GM19452 (cell line): ENCODE data around the gene PAXX.

Experiments used
- ATAC-seq: cut with Tn5 transposase; IDR thresholded peaks from one replicate; pipeline ENCODE4 v1.9.1; 2021; ENCODE audit not compliant: unreplicated experiment

PAXX gene

DNA sequence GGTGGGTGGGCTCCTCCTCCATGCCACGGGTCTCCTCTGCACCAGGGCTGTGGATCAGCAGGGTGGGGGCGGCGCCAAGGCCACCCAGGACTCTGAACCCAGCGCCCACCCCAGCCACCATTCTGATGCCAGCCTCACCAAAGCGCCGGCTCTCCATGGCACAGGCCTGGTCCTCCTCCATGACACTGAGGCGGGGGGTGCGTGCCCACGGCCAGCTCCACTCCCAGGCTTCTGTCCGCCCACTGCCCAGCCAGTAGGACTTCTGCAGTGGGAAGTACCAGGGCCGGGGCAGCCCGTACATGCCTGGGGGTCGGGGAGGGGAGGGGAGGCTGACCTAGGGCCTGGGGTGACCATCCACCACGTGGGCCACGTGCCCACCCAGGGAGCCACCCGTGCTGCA lies 24.2 kb downstream of the PAXX start:
- no peak for ATAC-seq

DNA sequence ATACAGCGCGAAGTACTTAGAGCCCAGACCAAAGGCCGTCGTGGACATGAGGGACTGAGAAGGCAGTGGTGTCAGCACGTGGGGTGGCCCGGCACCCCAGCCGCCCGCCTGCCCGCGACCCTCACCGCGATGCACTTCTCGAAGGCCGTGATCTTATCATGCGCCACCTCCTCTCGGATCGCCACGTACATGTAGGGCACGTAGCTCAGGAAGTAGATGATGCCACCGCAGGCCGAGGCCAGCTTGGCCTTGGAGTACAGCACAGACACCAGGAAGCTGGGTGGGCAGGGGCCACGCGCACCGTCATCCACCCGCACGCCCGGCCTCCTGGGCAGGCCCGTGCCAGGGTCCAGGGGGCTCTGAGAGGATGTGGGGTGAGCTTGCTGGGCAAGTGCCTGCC lies 24.8 kb downstream of the PAXX start:
- no peak for ATAC-seq

DNA sequence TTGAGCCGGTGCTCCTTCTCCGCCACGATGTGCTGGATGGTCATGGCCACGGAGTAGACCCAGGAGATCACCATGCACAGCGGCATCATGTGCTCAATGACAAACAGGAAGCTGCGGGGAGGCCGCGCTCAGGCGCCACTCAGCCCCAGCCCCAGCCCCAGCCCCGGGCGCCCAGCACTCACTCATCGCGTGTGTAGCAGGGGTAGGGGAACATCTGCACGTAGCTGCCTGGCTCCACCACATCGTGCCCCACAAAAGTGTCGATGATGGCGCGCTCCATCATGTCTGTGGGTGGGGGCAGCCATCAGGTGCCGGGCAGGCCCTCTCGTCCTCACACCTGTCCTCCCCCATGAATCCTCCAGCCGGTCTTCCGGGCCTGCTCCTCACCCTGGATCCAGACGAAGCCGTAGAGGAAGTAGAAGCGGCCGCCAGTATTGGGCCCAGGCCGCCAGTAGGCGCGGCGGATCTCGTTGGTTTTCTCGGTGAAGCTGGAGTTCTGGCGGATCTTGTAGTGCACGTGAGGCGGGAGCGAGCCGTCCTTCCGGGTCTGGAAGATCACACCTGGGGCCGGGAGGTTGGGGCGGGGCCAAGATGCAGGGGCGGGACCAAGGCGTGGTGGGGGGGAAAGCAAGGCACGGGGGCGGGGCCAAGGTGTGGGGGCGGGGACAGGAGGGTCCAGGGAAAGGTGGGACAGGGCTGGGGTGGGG lies 25.7 kb downstream of the PAXX start:
- ATAC-seq = no peak

DNA sequence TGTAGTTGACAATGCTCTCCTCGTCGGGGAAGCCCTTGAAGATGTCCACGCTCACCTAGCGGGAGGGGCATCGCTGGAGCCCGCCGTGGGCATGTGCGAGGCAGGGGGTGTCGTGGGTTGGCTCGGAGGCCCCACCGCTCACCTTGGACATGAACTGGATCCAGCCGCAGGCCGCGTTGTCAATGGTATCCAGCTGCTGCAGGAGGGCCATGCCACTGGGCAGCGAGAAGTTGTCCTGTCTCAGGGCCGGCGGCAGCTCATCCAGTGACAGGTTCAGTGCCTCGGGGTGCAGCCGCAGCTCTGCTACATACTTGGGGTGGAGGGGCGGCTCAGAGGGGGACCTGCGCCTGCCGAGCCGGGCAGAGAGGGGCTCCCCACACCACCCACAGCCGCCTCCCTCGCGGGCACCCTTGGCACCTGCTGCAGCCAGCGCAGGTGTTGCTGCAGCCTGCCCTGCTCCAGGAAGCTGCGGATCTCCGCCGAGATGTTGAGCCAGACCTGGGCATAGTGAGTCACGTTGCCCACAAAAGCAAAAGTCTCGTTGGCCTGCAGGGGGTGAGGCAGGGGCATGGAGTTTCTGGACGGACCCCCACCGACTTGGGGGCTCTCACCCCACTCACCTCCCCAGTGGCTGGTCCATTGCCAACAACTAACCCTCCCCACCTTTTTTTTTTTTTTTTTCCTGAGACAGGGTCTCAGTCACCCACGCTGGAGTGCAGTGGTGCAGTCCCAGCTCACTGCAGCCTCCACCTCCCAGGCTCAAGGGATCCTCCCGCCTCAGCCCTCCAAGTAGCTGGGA lies 26.7 kb downstream of the PAXX start:
- no peak for ATAC-seq

DNA sequence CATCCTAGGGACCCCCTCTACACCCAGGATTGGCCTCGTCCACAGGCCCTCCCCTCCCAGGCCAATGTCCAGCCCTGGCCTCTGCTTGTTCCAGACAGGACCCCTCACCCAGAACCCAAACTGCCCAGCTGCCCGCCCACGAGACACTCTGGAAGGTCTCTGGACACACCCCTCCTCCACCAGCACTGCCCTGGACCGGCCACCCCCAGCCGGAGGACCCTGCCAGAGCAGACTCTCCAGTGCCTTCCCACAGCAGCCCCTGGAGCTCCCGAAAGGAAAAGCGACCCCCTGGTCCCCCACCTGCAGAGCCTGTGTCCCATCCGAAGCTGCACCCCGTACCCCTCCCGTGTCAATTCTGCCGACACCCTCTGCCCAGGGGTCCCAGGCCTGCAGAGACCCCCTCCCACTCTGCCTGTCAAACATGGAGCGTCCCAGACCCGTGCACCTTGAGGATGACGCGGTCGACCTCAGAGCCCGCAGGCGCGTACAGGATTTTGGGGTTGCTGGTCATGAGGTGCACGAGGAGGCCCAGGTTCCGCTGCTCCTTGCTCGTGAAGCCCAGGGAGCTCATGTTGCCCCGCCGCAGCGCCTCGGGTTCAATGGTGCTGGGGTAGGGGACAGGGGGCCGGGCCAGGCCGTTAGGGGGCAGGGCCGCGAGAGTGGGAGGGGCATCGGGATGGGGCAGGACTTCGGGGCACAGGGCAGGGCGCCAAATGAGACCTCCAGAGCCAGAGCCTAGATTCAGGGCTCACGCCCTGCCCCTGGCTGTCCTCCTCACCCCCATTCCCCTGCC lies 27.9 kb downstream of the PAXX start:
- ATAC-seq = no peak

DNA sequence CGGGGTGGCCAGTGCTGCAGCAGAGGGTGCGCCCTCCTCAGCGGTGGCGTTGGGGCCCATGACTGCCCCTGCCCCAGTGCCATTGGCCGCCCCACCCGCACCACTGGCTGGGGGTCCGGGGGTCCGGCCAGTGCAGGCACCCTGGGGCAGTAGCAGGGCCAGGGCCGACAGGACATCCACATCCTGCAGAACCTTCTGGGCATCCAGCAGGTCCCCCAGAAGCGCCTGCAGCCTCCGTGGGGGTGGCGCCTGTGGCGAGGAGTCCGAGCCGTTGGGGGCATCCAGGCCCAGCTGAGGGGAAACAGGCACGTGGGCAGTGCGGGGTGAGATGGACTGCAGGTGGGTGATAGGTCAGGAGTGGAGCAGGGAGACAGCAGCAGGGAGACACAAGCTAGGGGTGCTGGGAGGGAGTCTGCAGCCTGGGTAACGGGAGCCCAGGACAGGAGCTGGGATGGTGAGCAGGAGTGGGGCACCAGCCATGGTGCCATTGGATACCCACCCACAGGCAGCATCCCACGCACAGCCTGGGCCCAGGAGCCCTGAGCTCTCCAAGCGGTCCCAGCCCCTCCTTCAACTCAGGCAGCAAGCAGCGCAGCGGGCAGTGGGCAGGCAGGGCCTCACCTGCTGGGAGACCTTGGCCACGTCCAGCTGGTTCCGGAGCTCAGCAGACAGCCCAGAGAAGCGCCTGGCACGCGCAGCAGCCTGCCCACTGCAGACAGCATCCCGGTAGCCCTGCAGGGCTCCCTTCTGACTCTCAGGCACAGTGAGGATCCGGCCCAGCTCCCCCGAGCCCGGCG lies 28.7 kb downstream of the PAXX start:
- no peak for ATAC-seq

DNA sequence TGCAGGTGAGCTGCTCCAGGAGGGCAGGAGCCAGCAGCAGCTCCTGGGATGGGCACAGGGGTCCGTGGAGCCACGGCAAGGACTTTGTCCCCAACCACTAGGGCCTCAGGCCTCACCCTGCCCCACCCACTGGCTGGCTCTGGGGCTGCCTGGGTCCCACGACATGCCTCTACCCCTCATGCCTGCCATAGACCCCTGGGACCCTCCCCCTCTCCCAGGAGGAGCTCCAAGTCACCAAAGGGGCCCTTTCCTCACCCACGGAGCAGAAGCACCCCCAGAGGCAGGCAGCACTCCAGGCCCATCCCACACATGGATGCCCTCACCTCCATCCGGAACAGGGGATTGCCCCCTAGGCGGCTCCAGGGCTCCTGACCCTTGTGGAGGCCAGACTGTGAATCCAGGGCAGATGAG lies 29.4 kb downstream of the PAXX start:
- ATAC-seq = no peak

DNA sequence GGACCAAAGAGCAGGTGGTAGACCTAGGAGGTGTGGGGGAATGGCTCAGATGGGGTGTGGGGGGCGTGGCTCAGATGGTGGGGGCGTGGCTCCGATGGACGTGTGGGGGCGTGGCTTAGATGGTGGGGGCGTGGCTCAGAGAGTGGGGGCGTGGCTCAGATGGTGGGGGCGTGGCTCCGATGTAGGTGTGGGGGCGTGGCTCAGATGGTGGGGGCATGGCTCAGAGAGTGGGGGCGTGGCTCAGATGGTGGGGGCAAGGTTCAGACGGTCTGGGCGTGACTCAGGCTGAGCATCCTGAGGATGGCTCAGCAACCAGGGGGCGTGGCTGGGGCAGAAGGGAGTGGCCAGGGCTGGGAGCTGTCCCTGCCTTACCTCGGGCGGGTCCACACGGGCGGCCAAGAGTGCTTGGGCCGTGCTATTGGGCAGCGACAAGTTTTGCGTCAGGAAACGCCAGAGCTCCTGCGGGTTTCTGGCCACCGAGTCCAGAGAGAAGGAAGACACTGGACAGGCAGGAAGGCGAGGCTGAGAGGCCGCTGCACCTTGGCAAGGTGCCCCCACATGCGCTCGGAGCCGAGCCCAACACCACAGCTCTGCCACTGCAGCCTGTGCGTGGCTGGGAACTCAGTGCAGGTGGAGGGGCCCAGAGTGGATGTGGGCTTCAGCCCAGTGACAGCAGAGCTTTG lies 29.9 kb downstream of the PAXX start:
- no peak for ATAC-seq

DNA sequence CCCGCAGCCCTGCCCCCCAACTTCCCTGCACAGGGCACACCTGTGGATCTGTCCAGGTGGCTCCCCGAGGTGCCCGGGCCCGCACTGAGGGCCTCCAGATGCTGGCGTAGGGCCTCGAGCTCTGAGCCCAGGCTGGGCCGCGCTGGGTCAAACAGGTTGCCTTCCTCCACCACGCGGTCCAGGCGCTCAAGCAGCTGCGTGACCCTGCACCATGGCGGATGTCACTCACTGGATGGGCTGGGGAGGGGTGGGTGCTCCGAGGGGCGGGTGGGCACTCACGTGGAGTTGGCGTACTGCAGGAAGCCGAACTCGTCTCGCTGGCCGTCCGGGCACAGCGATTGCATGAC lies 30.4 kb downstream of the PAXX start:
- no peak for ATAC-seq

DNA sequence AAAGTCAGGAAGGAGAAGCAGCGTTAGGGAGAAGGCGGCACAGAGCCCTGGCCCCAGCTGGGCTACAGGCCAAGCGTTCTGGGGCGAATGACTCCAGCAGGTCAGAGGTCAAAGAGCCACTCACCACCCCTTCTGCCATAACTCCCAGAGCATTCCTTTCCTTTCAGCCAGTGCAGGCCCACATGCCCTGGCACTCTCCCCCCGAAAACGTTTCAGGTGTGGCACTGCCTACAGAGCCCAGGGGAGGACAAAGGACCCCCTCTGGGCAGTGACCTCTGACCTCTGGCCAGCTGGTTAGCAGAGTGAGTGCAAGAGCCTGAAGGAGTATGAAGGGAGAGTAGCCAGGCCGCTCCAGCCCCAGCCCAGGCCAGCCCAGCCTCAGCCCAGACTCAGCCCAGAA lies 30.9 kb downstream of the PAXX start:
- ATAC-seq = no peak

DNA sequence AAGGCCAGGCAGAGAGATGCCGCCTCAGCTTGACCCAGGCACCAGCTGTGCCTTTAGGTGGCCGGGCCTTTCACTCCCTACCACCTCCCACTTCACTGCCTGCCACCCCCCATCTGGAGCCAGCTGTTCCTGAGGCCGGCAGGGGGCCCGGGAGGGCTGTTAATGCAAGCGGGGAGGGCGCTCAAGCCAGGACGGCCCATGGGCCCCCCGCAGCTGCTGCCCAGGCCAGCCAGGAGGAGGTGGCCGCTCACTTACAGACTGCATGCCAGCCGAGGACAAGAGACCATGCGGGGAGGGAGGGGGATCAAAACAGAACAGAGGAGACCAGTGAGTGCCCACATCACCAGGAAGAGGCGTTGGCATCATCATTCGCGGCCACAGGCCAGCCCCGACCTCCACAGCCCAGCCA lies 31.4 kb downstream of the PAXX start:
- no peak for ATAC-seq

DNA sequence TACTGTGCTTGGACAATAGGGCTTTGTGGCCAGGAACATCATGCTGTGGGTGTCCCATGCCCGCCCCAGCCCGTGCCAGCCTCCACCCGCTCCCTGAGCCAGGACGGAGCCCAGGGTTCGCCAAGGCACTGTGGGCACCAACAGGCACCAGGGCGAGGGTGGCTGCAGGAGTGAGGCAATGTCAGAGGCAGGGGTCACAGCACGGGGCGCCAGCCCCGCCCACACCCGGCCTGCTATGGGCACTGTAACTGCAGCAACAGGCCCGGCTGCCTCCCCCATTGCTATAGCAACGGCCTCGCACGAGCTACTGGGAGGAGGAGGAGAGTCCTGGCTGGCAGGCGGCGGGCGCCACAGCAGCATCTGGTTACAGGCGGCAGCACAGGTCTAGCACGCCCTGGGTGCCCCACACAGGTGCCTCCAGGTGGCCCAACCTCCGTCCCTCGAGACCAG lies 33.3 kb downstream of the PAXX start:
- no peak for ATAC-seq

DNA sequence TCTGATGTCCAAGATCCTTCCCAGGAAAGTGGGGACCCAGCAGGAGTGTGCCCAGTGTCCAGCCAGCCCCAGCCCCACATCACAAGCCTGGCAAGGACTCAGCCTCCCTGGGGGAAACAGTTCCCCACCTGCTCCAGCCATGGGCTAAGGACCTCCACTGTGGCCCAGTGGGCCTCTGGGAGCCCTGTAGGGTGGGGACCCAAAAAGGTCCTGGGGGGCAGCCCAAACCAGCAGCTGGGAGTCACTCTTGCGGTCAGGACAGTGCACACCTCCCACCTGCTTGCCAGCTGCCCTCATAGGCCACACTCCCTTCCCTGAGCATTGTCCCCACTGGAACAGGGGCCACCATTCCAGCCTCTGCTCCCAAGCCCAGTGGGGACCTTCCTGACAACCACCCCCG lies 34.2 kb downstream of the PAXX start:
- no peak for ATAC-seq

DNA sequence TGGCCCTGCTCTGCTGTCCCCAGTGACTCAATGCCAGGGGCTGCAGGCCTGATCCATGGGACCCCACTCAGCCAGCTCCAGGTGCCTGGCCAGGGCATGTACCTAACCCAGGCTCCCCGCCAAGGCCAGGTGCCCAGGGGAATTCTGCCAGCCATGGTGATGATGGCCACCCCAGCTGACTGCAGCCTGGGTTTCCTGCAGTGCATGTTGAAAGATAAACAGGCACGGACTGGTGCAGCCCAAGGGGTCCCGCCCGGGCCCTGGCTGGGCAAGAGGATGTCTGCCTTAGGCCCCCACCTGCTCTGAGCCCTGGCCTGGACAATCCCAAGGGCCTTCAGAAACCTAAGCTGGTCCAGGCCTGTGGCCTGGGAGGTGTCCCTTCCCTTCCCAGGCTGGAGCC lies 34.6 kb downstream of the PAXX start:
- ATAC-seq = no peak

DNA sequence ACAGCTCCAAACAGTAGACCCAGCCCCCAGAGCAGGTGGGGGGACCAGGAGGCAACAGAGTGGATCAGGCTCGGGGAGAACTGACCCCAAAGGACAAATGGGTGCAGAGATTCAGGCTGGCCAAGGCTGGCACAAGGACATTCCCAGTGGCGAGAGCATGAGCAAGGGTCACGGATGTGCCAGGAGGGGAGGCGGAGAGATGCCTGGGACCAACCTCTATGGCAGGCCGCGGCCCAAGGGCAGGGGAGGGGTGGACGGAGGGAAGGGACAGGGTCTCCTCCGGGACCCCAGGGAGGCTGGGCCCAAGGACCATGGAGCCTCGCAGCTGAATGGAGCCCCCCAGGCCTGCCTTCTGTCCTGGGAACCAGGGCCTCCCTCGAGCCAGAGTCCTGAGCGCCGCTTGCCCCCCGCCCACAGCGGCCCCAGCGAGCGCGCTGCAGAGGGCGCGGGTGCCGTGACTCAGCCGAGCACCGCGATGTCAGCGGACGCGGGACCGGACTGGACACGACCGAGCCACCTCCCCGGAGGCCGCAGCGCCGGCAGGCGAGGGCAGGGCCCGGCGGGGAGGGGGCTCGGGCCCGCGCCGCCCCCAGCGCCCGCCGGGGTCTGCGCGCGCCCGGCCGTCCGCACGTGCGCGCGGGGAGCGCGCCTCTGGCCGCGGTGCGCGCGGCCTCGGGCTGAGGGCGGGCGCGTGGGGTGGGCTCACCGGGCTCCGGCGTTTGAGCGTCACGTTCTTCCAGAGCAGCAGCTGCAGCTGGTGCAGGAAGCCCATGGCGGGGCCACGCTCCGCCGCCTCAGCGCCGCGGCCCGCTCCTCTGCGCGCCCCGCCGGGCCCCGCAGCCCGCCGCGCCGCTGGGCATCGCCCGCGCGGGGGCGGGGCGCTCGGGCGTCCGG lies 35.4 kb downstream of the PAXX start, which contains the start of gene ABCA2:
TSS of gene ABCA2 (minus strand) at position 869 of the 894 bp plus-strand sequence. CDS start at position 772, 97 bp downstream.
- ATAC-seq = no peak

DNA sequence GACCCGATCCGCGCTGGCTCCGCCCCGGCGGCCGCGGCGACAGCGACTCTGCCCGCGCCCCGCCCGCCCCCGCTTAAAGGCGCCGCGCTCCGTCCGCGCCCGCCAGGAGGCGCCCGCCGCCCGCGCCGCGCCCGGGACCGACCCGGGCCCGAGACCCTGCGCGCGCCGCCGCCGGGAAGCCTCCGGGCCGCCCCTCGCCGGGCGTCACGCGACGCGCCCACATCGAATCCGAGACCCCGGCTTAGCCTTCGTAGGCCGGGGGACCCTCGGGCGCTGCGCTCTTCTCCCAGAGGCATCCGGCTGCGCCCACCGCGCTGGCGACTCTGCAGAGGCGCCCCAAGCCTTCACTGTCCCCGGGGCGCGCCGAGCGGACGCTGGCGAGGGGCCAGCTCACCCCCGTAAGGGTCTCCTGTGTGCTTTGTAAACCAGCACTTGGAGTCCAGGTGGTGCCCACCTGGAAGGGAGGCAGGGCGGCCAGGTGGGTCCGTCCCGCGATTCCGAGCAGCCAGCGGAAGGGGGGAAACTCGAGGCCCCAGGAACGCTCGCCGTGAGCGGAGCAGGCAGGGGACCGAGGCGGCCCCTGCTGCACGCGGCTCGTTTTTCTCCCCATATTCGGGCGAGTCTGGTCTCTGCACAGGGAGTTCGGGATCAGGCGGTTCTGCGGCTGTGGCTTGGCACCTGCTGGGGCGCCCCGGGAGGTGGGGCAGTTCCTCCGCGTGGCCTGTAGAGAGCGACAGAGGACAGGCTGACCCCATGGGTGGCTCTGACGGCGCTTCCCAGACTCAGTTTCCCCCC lies 36.2 kb downstream of the PAXX start:
- ATAC-seq = peak; percentile 37

DNA sequence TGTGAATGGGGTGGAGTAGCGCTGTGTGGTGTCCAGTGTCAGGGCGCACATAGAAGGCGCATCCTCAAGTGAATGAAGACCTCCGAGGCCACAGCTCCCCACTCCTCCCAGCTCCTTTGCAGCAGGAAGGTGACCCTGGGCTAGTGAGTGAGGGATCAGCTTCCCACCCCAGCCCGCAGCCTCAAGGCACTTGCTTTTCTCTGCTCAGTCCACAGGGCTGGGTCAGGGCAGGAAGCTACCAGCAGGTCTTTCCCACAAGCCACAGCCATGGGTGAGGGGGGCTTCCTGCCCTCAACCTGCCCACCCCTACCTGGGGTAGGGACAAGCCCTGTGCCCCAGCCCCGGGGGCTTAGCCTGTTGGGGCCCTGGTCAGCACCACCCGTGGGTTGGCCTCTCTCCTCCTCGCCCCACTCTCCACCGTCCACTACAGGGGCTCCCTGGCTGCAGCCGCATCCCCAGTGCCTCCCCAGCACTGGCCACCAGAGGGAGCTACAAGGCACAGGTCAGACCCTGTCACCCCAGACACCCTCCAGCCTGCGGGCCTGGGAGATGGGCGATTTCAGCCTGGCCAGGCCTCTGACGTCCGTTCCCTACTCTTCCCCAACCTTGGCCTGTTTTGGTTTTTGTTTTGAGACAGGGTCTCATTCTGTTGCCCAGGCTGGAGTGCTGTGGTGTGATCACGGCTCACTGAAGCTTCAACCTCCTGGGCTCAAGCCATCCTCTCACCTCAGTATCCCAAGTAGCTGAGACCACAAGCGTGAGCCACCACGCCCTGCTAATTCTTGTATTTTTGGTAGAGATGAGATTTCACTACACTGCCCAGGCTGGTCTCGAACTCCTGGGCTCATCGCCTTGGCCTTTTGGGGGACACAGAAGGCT lies 37.1 kb downstream of the PAXX start:
- ATAC-seq = no peak

DNA sequence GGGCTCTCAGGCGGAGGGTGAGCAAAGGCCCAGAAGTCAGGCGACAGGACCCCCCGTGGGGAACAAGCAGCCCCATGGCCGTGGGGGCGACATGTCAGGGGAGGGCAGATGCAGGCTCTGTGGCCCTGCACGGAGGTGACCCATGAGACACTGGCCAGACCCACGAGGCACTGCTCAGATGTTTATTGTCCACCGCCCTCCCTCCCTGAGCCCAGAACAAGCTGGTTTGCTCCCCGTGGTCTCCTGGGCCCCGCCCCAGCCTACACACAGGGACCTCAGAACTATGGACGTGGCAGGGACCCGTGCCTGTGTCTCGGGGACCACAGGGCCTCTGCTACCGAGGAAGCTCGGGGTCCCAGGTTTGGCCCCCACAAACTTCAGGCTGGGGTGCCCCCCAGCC lies 37.8 kb downstream of the PAXX start:
- ATAC-seq = no peak
